ENCODE results near the gene TMEM30B. TPM values are rescaled to one million over a fixed set of nuclear protein-coding genes. Genes with fewer than 3 reads are reported as not detected.

Gene TMEM30B
- total RNA-seq, 1 donor from 2014 or later, result 10.5 TPM

- no peak for FAIRE-seq
- no peak for TF ChIP-seq CTCF (IDR thresholded peaks at IDR 0.05; ENCODE audit: insufficient read depth, low read length, severe bottlenecking)
- no peak for DNase-seq (ENCODE audit: low read depth)
- Histone ChIP-seq H3K36me3 (ENCODE audit: control insufficient read depth, insufficient read depth, low read length) (no peaks in the 10 kb centered on the region), H3K27me3 (ENCODE audit: control insufficient read depth, insufficient read depth, low read length) (no peaks in the 10 kb centered on the region), H3K4me3 (ENCODE audit: low read depth, low read length) (no peak overlapping the region)
Observed at GRCh38 chr14:61308198-61308597, 27.1 kb upstream of the TMEM30B start.

GRCh38 chr14:61304688-61305087 lies 23.6 kb upstream of the TMEM30B start:
- FAIRE-seq (no peak), DNase-seq (ENCODE audit: low read depth) (no peak)
- Histone ChIP-seq H3K27me3 (ENCODE audit: control insufficient read depth, insufficient read depth, low read length) (no peaks in the 10 kb centered on the region), H3K4me3 (ENCODE audit: low read depth, low read length) (no peak overlapping the region), H3K36me3 (ENCODE audit: control insufficient read depth, insufficient read depth, low read length) (no peaks in the 10 kb centered on the region)
- TF ChIP-seq CTCF (IDR thresholded peaks at IDR 0.05; ENCODE audit: insufficient read depth, low read length, severe bottlenecking), result no peak

GRCh38 chr14:61300754-61301153 lies 19.6 kb upstream of the TMEM30B start:
- FAIRE-seq, result no peak
- TF ChIP-seq CTCF (IDR thresholded peaks at IDR 0.05; ENCODE audit: insufficient read depth, low read length, severe bottlenecking), result no peak

GRCh38 chr14:61300209-61300608 lies 19.1 kb upstream of the TMEM30B start:
- Histone ChIP-seq H3K27me3 (ENCODE audit: control insufficient read depth, insufficient read depth, low read length) (no peaks in the 10 kb centered on the region), H3K4me3 (ENCODE audit: low read depth, low read length) (no peak overlapping the region), H3K36me3 (ENCODE audit: control insufficient read depth, insufficient read depth, low read length) (no peaks in the 10 kb centered on the region)
- TF ChIP-seq CTCF (IDR thresholded peaks at IDR 0.05; ENCODE audit: insufficient read depth, low read length, severe bottlenecking), result no peak
- FAIRE-seq (no peak), DNase-seq (ENCODE audit: low read depth) (no peak)

More at GRCh38 chr14:61300754-61301153, 19.6 kb upstream of the TMEM30B start:
- DNase-seq (ENCODE audit: low read depth), result no peak
- H3K36me3 ChIP-seq (ENCODE audit: control insufficient read depth, insufficient read depth, low read length), result no peaks in the 10 kb centered on the region
- no peaks in the 10 kb centered on the region for H3K27me3 ChIP-seq (ENCODE audit: control insufficient read depth, insufficient read depth, low read length)
- no peak overlapping the region for H3K4me3 ChIP-seq (ENCODE audit: low read depth, low read length)

GRCh38 chr14:61298824-61299223 lies 17.7 kb upstream of the TMEM30B start:
- Histone ChIP-seq H3K27me3 (ENCODE audit: control insufficient read depth, insufficient read depth, low read length) (no peaks in the 10 kb centered on the region), H3K36me3 (ENCODE audit: control insufficient read depth, insufficient read depth, low read length) (no peaks in the 10 kb centered on the region), H3K4me3 (ENCODE audit: low read depth, low read length) (no peak overlapping the region)
- TF ChIP-seq CTCF (IDR thresholded peaks at IDR 0.05; ENCODE audit: insufficient read depth, low read length, severe bottlenecking), result no peak
- no peak for DNase-seq (ENCODE audit: low read depth)
- no peak for FAIRE-seq

- no peak for TF ChIP-seq CTCF (IDR thresholded peaks at IDR 0.05; ENCODE audit: insufficient read depth, low read length, severe bottlenecking)
- Histone ChIP-seq H3K27me3 (ENCODE audit: control insufficient read depth, insufficient read depth, low read length) (no peaks in the 10 kb centered on the region), H3K4me3 (ENCODE audit: low read depth, low read length) (no peak overlapping the region), H3K36me3 (ENCODE audit: control insufficient read depth, insufficient read depth, low read length) (no peaks in the 10 kb centered on the region)
- FAIRE-seq, result no peak
- no peak for DNase-seq (ENCODE audit: low read depth)
Observed at GRCh38 chr14:61297581-61297980, 16.4 kb upstream of the TMEM30B start.
